ENCODE data around the gene AJM1.

DNA sequence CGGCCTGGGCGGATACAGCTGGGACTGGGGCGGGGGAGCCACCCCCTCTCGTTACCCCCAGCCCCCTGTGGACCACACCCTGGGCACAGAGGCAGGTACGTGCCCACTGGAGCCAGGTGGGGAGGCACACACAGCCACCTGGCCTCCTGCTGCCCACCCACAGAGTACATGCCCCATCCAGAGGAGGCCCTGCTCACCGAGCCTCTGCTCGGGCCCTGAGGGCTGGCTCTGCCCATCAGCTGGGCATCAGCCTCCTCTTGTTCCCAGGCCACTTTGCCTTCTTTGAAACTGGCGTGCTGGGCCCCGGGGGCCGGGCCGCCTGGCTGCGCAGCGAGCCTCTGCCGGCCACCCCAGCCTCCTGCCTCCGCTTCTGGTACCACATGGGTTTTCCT lies 16.2 kb downstream of the AJM1 start:
- TF ChIP-seq, protein P1, sequence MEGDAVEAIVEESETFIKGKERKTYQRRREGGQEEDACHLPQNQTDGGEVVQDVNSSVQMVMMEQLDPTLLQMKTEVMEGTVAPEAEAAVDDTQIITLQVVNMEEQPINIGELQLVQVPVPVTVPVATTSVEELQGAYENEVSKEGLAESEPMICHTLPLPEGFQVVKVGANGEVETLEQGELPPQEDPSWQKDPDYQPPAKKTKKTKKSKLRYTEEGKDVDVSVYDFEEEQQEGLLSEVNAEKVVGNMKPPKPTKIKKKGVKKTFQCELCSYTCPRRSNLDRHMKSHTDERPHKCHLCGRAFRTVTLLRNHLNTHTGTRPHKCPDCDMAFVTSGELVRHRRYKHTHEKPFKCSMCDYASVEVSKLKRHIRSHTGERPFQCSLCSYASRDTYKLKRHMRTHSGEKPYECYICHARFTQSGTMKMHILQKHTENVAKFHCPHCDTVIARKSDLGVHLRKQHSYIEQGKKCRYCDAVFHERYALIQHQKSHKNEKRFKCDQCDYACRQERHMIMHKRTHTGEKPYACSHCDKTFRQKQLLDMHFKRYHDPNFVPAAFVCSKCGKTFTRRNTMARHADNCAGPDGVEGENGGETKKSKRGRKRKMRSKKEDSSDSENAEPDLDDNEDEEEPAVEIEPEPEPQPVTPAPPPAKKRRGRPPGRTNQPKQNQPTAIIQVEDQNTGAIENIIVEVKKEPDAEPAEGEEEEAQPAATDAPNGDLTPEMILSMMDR (IDR thresholded peaks at IDR 0.05), result no peak
- TF ChIP-seq POLR2A (IDR thresholded peaks at IDR 0.05) (no peak), EP300 (IDR thresholded peaks at IDR 0.05) (no peak)

Data from ovary (tissue), 3 donors.